Measurements from ENCODE around the gene FBXO24. TPM values are rescaled to one million over a fixed set of nuclear protein-coding genes. Genes with fewer than 3 reads are reported as not detected.
A peak's percentile ranks its signal among the peaks of the same experiment; 100 is the strongest.

FBXO24 gene
- total RNA-seq, 2 donors from 2014 or later: 1.8 to 5.3 TPM

DNA sequence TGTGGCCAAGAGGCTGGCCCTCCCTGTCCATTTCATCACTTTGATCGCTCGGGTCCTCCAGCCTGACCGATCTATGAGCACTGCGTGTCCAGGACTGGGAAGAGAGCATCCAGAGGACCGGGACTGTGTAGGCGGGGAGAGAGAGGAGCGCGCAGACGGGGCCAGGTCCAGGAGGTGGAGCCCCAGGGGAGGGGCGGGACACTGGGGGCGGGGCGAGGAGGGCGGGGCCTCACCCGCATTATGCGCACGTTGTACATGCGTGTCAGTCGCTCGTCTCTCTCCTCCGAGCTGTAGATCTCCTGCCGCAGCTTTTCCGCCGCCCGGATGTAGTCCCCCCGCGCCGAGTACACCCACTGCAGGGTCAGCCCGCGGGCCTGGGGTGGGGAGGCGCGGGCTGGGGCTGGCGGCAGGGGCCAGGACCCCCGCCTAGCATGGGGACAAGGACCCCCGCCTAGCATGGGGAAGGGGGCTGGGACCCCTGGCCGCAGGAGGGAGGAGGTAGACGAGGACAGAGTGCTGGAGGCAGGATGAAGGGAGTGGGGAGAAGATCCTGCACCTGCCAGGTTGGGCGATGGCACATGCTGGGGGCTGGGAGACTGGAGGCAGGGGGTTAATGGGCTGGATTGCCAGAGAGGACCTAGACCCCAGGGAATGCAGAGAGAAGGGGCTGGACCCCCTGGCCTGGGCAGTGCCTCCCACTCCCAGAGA, 40.6 kb downstream of the FBXO24 start:
- ATAC-seq (peak; percentile 86), DNase-seq (peak; percentile 59 to 80 (median 73))
- intact Hi-C loops (cut with DNase I): no loop called here
- WGBS, 2 donors: 23 to 40% methylated on average over 11 to 32 of the region's 37 CpGs
- H3K4me3 ChIP-seq: no peak overlapping the region
- no peaks in the 10 kb centered on the region for H3K9me3 ChIP-seq
- H3K4me1 ChIP-seq: peaks cover 3% of the 10 kb centered on the region
- TF ChIP-seq POLR2A (IDR thresholded peaks at IDR 0.05): no peak
- TF ChIP-seq, protein P1, sequence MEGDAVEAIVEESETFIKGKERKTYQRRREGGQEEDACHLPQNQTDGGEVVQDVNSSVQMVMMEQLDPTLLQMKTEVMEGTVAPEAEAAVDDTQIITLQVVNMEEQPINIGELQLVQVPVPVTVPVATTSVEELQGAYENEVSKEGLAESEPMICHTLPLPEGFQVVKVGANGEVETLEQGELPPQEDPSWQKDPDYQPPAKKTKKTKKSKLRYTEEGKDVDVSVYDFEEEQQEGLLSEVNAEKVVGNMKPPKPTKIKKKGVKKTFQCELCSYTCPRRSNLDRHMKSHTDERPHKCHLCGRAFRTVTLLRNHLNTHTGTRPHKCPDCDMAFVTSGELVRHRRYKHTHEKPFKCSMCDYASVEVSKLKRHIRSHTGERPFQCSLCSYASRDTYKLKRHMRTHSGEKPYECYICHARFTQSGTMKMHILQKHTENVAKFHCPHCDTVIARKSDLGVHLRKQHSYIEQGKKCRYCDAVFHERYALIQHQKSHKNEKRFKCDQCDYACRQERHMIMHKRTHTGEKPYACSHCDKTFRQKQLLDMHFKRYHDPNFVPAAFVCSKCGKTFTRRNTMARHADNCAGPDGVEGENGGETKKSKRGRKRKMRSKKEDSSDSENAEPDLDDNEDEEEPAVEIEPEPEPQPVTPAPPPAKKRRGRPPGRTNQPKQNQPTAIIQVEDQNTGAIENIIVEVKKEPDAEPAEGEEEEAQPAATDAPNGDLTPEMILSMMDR (IDR thresholded peaks at IDR 0.05): no peak
- no peaks in the 10 kb centered on the region for H3K36me3 ChIP-seq (replicated peaks in 1 of 2; ENCODE audit: insufficient read depth in 1 of 2, low read depth in 2 of 2)
- H3K27ac ChIP-seq: no peak overlapping the region
- no peaks in the 10 kb centered on the region for H3K27me3 ChIP-seq

DNA sequence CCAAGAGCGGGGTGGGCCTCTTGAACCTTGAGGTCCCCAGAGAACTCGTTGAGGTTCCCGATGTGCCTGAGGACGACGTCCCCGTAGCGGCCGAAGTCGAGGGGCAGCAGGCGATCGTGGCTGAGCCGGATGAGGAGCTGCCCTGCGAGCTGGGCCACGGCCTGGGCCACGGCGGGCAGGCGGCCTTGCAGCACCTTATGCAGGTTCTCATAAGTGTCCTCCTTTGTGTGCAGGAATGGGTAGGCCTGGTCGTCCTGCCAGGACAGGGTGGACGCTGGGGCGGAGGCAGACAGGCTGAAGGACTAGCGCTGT, 41.1 kb downstream of the FBXO24 start:
- Histone ChIP-seq H3K4me3 (no peak overlapping the region), H3K9me3 (no peaks in the 10 kb centered on the region), H3K27me3 (no peaks in the 10 kb centered on the region), H3K4me1 (peaks cover 3% of the 10 kb centered on the region), H3K27ac (no peak overlapping the region), H3K36me3 (replicated peaks in 1 of 2; ENCODE audit: insufficient read depth in 1 of 2, low read depth in 2 of 2) (no peaks in the 10 kb centered on the region)
- TF ChIP-seq, protein P1 (IDR thresholded peaks at IDR 0.05): no peak
- no peak for TF ChIP-seq POLR2A (IDR thresholded peaks at IDR 0.05)
- intact Hi-C loops (cut with DNase I): no loop called here
- DNase-seq (no peak), ATAC-seq (no peak)
- WGBS, 2 donors: 85 to 96% methylated on average over 5 to 21 of the region's 21 CpGs

DNA sequence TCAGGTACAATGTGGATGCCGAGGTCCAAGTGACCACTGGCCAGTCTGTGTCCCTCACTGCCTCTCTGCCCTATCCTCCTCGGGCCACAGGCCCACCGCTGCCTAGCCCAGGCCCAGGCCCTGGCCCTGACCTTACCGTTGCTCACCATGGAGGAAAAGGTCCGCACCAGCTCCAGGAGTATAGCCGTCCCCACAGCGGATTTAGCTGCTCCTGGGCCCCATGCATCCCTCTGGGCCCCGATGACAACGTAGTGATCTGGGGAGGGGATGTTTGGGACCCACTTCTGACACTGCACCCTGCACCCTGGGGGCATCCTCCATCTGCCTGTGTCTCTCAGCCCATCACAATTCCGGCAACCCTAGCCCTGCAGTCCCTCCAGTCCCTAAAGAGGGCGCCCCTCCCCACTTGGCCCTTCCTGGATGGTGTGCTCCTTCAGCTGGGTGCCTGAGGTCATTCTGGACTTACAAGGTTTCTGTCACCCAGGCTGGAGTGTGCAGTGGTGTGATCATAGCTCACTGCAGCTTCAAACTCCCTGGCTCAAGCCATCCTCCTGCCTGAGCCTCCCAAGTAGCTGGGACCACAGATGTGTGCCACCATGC, 43.1 kb downstream of the FBXO24 start:
- Histone ChIP-seq H3K9me3 (no peaks in the 10 kb centered on the region), H3K27me3 (no peaks in the 10 kb centered on the region), H3K27ac (no peak overlapping the region), H3K4me3 (no peak overlapping the region), H3K36me3 (replicated peaks in 1 of 2; ENCODE audit: insufficient read depth in 1 of 2, low read depth in 2 of 2) (no peaks in the 10 kb centered on the region), H3K4me1 (peaks cover 10% of the 10 kb centered on the region)
- intact Hi-C loops (cut with DNase I): no loop called here
- TF ChIP-seq, protein P1 (IDR thresholded peaks at IDR 0.05): peak in 4 of 7 experiments; percentile 6 to 23 (median 19)
- no peak for TF ChIP-seq POLR2A (IDR thresholded peaks at IDR 0.05)
- DNase-seq (peak in 2 of 4 donors; percentile 35 to 42), ATAC-seq (no peak)
- WGBS, 2 donors: 79 to 92% methylated on average over 5 to 6 of the region's 11 CpGs

DNA sequence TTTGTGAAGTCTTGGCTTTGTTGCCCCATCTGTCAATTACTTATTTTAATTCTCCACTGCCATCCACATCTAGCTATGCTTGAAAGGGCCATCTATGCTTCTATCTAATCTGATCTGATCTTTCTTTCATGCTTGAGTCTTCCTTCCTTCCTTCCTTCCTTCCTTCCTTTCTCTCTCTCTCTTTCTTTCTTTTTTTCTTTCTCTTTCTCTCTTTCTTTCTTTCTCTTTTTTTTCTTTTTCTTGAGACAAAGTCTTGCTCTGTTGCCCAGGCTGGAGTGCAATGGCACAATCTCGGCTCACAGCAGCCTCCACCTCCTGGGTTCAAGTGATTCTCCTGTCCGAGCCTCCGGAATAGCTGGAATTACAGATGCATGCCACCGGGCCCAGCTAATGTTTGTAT, 43.9 kb downstream of the FBXO24 start:
- WGBS, 2 donors: 89 to 91% methylated on average over 4 of the region's 4 CpGs

More for the DNA sequence above, 43.9 kb downstream of the FBXO24 start:
- no peaks in the 10 kb centered on the region for H3K36me3 ChIP-seq (replicated peaks in 1 of 2; ENCODE audit: insufficient read depth in 1 of 2, low read depth in 2 of 2)
- ATAC-seq (no peak), DNase-seq (no peak)
- intact Hi-C loops (cut with DNase I): no loop called here
- H3K27ac ChIP-seq: no peak overlapping the region
- peaks cover 10% of the 10 kb centered on the region for H3K4me1 ChIP-seq
- H3K9me3 ChIP-seq: no peaks in the 10 kb centered on the region
- no peak overlapping the region for H3K4me3 ChIP-seq
- TF ChIP-seq, protein P1 (IDR thresholded peaks at IDR 0.05): no peak
- H3K27me3 ChIP-seq: no peaks in the 10 kb centered on the region

All from body of pancreas (tissue), 4 donors.